ENCODE measurements around the gene CMPK1.
A peak's percentile ranks its signal among the peaks of the same experiment; 100 is the strongest.

The CMPK1 gene

DNA sequence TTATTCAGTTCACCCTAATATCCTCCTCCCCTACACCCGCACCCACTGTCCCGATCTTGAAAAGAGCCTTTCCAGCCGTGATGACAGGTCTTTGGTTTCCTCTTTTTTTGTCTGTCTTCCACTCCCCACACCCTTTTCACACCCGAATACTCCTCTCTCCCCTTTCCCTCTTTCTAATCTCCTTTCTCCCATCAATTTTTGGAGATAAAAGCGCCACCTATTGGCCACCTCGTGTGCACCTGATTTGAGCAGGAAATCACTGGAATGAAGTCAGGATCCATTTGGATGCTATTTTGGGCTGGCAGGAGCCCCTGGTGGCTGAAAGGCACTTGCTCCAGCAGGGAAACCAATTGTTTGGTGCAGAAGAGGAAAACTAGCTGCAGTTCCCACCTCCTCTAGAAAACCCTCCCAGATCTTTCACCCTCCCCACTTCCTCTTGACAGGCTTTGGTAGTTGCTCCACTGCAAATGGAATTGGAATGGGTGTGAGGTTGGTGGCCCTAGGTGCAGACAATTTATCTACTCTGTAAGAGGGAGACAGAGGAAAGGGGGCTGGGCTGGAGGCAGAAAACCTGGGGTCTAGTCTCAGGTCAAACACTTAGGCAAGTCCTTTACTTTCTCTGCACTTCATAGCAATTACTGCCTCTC lies 90.9 kb downstream of the CMPK1 start:
- DNase-seq (ENCODE audit: low read depth) = peak; percentile 58

All from fibroblast of gingiva (primary cell).